Lung microvascular endothelial cell (primary cell): Measurements from ENCODE around the gene HCFC2. TPM values are rescaled to one million over a fixed set of nuclear protein-coding genes. Genes with fewer than 3 reads are reported as not detected.
"Not testable (repeated sequence)": the region's sequence is repeated elsewhere in the genome, so short reads cannot be mapped to it uniquely, and the experiment has no call there.

Source experiments
- DNase-seq, 2 donors: peaks; one replicate each; pipeline versions ENCODE4 v3.0.0 to v3.0.0-alpha.2; 2010; ENCODE audit warnings: low read depth in 2 of 2
- total RNA-seq: library from RNA; depleted of rRNA; stranded (reverse); fragments of >200 nt; gene quantifications from 2 replicates; pipeline ENCODE4 v1.2.1, GENCODE V29; 2014

Gene HCFC2
- 12.2 and 25.0 TPM in 2 replicates for total RNA-seq

GRCh38 chr12:104064031-104064841 lies at the start of gene HCFC2:
TSS of gene HCFC2 (plus strand) at chr12:104064531. CDS start at chr12:104064561, 30 bp downstream.
- DNase-seq = peak; percentile 89 to 93

- not testable (repeated sequence) for DNase-seq
Measured at GRCh38 chr12:104021862-104022261, 42.5 kb upstream of the HCFC2 start.

GRCh38 chr12:104022786-104023185 lies 41.5 kb upstream of the HCFC2 start:
- no peak for DNase-seq

- DNase-seq = no peak
Measured at GRCh38 chr12:104023710-104024109, 40.6 kb upstream of the HCFC2 start.

GRCh38 chr12:104024348-104024747 lies 40.0 kb upstream of the HCFC2 start:
- no peak for DNase-seq

- no peak for DNase-seq
Measured at GRCh38 chr12:104025771-104026170, 38.6 kb upstream of the HCFC2 start.

GRCh38 chr12:104026841-104027599 lies 37.3 kb upstream of the HCFC2 start:
- DNase-seq = no peak

- DNase-seq = not testable (repeated sequence)
Measured at GRCh38 chr12:104030596-104030995, 33.7 kb upstream of the HCFC2 start.

GRCh38 chr12:104036143-104036542 lies 28.2 kb upstream of the HCFC2 start:
- DNase-seq = not testable (repeated sequence)

- not testable (repeated sequence) for DNase-seq
Measured at GRCh38 chr12:104039769-104040168, 24.6 kb upstream of the HCFC2 start.

- no peak for DNase-seq
Measured at GRCh38 chr12:104042580-104042979, 21.8 kb upstream of the HCFC2 start.

GRCh38 chr12:104044158-104044557 lies 20.2 kb upstream of the HCFC2 start:
- no peak for DNase-seq

- DNase-seq = no peak
Measured at GRCh38 chr12:104046306-104046705, 18.0 kb upstream of the HCFC2 start.

GRCh38 chr12:104048162-104048561 lies 16.2 kb upstream of the HCFC2 start:
- DNase-seq = no peak

- DNase-seq = no peak
Measured at GRCh38 chr12:104048811-104049210, 15.5 kb upstream of the HCFC2 start.

- DNase-seq = peak in 1 of 2 donors; percentile 19
Measured at GRCh38 chr12:104049278-104049902, 14.9 kb upstream of the HCFC2 start.

GRCh38 chr12:104049903-104050356 lies 14.4 kb upstream of the HCFC2 start, which contains the start of gene GLT8D2:
TSS of gene GLT8D2 (minus strand) at chr12:104050187. CDS start at chr12:104019648, 30,539 bp downstream.
- DNase-seq = peak in 1 of 2 donors; percentile 17

GRCh38 chr12:104050436-104050835 lies 13.9 kb upstream of the HCFC2 start:
- DNase-seq = no peak

- DNase-seq = no peak
Measured at GRCh38 chr12:104054681-104055346, 9.5 kb upstream of the HCFC2 start.

GRCh38 chr12:104055686-104056388 lies 8.5 kb upstream of the HCFC2 start:
- peak; percentile 40 to 56 for DNase-seq
